ENCODE results near the gene THBS1.
A peak's percentile ranks its signal among the peaks of the same experiment; 100 is the strongest.

The THBS1 gene

GRCh38 chr15:39573844-39574243 lies 7.0 kb upstream of the THBS1 start:
- peak; percentile 85 for DNase-seq (ENCODE audit: low read depth)

- DNase-seq (ENCODE audit: low read depth) = peak; percentile 70
These were observed 6.5 kb upstream of the THBS1 start for GRCh38 chr15:39574427-39574826.

- no peak for DNase-seq (ENCODE audit: low read depth)
These were observed 5.7 kb upstream of the THBS1 start for GRCh38 chr15:39575180-39575579.

GRCh38 chr15:39578851-39579486 lies 1.9 kb upstream of the THBS1 start:
- peak; percentile 64 for DNase-seq (ENCODE audit: low read depth)

- peak; percentile 98 for DNase-seq (ENCODE audit: low read depth)
These were observed 1.3 kb upstream of the THBS1 start for GRCh38 chr15:39579487-39580116.

GRCh38 chr15:39580117-39580484 lies 778 bp upstream of the THBS1 start:
- DNase-seq (ENCODE audit: low read depth) = peak; percentile 96

GRCh38 chr15:39581242-39581792 lies 438 bp downstream of the THBS1 start:
- no peak for DNase-seq (ENCODE audit: low read depth)

GRCh38 chr15:39581793-39582285 lies 960 bp downstream of the THBS1 start:
- peak; percentile 74 for DNase-seq (ENCODE audit: low read depth)

GRCh38 chr15:39582286-39582976 lies 1.6 kb downstream of the THBS1 start:
- DNase-seq (ENCODE audit: low read depth) = peak; percentile 71

GRCh38 chr15:39582977-39583595 lies 2.2 kb downstream of the THBS1 start:
- DNase-seq (ENCODE audit: low read depth) = no peak

- DNase-seq (ENCODE audit: low read depth) = peak; percentile 72
These were observed 2.9 kb downstream of the THBS1 start for GRCh38 chr15:39583596-39584265.

GRCh38 chr15:39584266-39584659 lies 3.4 kb downstream of the THBS1 start:
- no peak for DNase-seq (ENCODE audit: low read depth)

- DNase-seq (ENCODE audit: low read depth) = peak; percentile 55
These were observed 3.9 kb downstream of the THBS1 start for GRCh38 chr15:39584662-39585388.

- DNase-seq (ENCODE audit: low read depth) = peak; percentile 72
These were observed 4.5 kb downstream of the THBS1 start for GRCh38 chr15:39585389-39585841.

GRCh38 chr15:39585871-39586301 lies 5.0 kb downstream of the THBS1 start:
- peak; percentile 65 for DNase-seq (ENCODE audit: low read depth)

GRCh38 chr15:39586387-39587095 lies 5.7 kb downstream of the THBS1 start:
- DNase-seq (ENCODE audit: low read depth) = peak; percentile 87

- DNase-seq (ENCODE audit: low read depth) = peak; percentile 78
These were observed 6.3 kb downstream of the THBS1 start for GRCh38 chr15:39587096-39587721.

- DNase-seq (ENCODE audit: low read depth) = peak; percentile 76
These were observed 7.1 kb downstream of the THBS1 start for GRCh38 chr15:39587731-39588530.

All from EH (cell line).